Middle frontal gyrus (tissue), 1 donor: ENCODE results near the gene SGCA.

Experiments used
- DNase-seq: peaks from one replicate; pipeline ENCODE4 v3.0.0-alpha.2; 2015; ENCODE audit warnings: low spot score; ENCODE audit errors: extremely low spot score

The SGCA gene

DNA sequence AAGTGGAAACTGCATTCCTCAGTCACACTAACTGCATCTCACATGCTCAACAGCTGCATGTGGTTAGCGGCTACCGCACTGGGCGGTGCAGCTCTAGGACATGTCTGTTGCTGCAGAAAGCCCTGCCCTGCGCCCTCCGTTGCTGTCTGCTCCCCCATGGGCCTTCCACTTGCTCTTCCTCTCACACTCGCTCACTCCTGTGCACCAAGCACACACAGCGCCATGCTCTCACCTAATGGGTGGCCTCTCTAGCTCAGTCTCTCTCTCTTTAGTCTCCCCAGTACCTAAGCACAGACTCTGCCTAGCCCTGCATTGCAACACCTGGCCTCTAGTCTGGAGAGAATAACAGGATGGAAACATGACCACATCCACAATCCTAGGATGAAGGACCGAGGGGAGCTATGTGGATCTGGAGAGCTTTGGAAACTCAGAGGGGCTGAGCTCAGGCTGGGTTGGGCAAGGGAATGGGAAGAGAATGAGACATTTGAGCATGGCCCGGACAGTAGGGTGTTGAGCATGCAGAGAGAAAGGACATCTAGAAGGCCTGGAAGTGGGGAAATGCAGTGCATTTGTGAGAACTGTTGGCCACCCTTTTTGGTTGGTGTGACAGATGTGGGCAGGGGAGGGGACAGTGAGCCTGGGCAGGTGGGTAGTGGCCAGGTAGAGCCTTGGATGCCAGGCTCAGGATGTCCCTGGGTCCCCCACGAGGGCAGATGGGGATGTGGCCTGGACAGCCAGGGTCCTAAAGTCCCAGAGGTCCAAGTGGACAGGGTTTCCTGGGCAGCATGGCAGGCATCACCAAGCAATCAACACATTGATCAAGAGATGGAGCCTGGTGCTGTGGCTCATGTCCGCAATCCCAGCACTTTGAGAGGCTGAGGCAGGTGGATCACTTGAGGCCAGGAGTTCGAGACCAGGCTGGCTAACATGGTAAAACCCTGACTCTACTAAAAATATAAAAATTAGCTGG lies 16.1 kb downstream of the SGCA start:
- no peak for DNase-seq

DNA sequence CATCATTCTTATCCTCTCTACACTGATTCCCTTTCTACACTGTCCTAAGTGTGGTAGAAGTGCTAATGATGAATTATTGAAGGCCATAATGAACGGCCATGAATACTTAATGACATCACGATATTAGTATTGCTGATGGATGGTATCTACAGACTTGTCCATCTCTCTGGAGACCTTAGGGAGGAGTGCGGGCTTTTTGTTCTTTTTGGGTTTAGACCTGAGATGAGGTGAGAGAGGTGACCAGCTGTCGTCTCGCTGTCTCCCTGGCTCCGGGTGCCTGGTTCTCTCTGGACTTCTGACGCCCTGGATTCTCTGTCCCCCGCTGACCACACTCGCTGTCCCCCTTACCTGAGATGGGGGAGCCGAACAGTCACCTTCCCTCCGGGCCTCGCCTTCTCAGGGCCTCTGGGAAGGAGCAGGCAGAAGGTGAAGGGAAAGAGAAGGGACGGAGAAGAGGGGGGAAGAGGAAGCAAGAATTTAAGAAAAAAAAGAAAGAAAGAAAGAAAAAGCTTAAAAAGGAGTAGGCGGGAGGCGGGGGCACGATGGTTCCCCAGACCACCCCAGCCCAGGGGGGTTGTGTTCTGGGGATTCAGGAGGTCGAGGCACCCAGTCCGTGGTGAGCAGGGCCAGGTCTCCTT lies 17.1 kb downstream of the SGCA start:
- DNase-seq, result no peak

DNA sequence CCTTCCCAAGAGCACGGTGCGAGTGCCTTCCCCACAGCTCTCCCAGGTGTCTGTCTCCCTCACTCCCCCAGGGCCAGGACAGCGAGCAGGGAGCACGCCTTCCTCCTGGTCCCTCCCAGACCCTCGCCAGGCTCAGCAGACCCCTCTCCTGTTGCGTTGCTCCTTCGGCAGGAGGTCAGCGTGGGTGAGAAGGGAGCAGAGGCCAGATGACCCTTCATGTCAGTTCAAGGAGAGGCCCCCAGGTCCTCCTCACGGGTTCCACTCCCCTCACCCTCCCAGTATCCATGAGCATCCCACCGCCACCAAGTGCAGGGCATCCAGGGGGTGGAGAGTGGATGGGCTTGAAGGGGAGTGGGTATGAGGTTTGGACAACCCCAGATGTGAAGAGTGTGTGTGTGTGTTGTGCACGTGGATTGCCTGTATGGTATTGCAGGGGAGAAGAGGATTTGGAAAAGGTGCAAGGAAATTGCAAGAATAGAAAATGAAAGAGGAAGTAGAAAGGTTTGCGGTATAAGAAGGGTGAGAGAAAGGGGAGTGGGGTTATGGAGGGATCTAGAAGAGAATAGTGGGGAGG lies 17.7 kb downstream of the SGCA start:
- DNase-seq, result no peak

DNA sequence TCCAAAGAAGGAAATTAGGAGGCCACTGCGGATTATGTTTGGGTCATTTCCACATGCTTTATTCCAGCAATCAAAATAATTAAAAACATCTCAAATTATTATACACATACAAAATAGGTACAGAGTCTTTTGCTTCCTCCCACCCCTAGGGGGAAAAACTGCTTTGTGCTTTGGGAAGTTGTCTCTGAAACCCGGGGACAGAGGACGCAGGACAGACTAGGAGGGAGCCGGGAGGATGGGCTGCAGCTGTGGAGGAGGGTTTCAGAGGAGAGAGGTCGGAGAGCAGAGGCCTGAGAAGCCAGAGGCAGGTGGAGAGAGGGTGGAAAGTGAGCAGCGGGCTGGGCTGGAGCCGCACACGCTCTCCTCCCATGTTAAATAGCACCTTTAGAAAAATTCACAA lies 18.3 kb downstream of the SGCA start:
- no peak for DNase-seq

DNA sequence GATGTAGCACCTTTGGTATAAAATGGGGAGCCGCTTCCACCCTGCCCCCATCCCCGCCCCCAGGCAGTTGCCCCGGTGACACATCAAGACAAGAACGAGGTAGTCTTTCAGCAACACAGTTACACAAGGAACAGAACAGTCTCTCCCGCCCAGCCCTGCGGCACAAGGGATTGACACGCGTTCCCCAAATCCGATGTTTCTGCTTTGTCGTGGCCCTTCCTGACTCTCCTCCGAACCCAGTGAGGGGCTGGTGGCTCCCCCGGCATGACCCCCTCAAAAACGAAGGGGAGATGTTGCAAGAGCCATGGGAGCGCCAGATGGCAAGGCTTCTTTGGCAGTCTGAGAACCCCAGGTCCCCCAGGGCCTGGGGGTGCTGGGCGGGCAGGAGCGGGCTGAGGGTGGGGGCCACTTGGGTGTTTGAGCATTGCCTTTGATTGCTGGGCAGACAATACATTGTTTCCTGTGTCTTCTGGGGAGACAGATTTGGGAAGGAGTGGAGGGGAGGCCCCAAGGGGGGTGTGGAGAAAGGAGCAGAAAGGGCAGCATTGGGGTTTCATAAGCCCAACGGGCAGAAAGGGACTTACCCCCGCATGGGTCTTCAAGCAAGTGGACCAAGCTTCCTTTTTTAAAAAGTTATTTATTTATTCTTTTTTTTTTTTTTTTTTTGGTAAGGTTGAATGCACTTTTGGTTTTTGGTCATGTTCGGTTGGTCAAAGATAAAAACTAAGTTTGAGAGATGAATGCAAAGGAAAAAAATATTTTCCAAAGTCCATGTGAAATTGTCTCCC lies 19.0 kb downstream of the SGCA start:
- no peak for DNase-seq

DNA sequence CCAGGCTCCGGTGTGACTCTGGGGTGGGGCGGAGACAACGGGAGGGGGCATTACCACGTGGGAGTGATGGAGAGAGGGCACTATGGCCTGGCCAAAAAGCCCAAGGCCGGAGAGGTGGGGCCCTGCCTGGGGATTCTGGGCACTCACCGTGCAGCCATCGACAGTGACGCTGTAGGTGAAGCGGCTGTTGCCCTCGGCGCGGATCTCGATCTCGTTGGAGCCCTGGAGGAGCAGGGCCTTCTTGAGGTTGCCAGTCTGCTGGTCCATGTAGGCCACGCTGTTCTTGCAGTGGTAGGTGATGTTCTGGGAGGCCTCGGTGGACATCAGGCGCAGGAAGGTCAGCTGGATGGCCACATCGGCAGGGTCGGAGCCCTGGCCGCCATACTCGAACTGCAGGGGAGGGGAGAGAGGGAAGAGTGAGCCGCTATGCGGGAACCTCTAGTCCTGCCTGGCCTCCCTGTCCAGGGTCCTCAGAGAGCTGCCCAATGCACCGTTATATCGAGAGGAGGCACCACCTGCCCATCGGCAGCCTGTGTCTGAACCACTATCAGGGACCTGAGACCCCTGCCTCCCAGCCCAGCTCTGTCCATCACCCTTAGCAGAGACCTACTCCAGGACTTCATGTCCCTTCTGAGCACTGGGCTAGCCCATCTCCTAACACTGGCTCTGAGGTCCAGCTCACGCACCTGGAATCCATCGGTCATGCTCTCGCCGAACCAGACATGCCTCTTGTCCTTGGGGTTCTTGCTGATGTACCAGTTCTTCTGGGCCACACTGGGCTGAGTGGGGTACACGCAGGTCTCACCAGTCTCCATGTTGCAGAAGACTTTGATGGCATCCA lies 20.0 kb downstream of the SGCA start:
- no peak for DNase-seq

DNA sequence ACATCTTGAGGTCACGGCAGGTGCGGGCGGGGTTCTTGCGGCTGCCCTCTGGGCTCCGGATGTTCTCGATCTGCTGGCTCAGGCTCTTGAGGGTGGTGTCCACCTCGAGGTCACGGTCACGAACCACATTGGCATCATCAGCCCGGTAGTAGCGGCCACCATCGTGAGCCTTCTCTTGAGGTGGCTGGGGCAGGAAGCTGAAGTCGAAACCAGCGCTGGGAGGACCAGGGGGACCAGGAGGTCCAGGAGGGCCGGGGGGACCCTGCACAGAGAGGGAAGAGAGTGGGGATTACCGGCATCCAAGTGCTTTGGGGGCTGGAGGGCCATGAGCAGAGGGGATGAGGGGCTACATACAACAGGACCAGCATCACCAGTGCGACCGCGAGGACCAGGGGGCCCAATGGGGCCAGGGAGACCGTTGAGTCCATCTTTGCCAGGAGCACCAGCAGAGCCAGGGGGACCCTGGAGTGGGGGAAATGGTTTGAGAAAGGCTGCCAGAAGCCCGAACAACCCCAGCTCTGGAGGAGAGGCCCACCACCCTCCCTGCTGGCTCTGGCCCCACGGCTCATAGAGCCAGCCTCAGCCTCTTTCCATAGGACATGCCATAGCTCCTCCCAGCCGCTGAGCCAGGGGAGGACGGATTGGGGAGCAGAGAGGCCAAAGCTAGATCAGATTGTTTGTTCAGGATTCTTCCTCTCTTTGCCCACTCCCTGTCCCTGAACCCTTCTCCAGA lies 21.0 kb downstream of the SGCA start:
- no peak for DNase-seq

DNA sequence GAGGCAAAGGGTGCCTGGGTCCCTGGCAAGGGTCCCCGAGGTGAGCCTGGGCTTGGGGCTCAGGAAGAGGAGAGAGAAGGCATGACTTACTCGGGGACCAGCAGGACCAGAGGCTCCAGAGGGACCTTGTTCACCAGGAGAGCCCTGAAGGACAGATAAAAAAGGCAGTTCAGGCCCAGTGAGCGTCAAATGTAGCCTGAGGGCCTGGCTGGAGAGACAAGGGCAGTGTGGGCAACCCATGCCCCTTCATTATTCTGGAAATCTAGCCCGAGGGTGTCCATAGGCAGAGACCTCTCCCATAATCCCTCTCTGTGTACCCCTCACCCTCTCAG lies 21.6 kb downstream of the SGCA start:
- DNase-seq, result no peak

DNA sequence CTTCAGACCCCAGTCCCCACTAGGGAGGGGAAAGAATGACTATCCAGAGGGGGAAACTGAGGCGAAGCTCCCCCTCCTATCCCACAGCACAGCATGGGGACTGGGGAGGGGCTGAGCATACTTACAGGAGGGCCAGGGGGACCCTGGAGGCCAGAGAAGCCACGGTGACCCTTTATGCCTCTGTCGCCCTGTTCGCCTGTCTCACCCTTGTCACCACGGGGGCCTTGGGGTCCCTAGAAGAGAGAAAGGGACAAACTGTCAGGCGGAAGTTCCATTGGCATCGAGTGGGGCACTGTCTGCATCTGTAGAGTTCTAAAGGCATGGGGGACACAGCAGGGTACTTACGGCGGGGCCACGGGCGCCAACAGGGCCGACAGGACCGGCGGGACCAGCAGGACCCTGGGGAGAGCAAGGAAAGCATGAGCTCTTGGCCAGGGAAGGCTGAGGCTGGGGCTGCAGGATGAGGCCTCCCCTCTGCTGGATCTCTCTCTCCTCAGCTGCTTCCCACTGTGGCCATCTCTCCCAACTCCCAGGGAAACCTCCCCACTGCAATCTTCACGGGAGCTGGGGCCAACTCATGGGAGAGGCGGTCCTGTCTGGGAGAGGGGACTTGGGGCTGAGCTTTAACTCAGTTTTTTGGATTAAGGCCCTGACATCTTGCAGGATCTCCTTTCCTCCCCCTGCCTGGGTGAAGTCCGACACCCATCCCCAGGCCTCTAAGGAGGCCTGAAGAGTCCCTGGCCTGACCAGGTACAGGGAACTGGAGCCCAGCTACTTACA lies 22.1 kb downstream of the SGCA start:
- DNase-seq, result no peak

DNA sequence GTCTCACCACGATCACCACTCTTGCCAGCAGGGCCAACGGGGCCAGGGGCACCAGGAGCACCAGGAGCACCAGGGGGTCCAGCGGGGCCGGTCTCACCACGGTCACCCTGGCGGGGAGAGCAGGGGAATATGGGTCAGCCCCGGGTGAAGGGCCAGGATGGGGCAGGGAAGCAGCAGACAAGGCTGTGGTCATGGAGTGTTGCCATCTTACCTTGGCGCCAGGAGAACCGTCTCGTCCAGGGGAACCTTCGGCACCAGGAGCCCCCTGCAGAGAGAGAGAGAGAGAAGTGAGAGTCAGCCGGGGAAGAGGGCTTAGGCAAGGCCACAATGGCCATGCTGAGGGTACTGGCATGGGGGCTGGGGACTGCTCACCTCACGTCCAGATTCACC lies 22.7 kb downstream of the SGCA start:
- no peak for DNase-seq

DNA sequence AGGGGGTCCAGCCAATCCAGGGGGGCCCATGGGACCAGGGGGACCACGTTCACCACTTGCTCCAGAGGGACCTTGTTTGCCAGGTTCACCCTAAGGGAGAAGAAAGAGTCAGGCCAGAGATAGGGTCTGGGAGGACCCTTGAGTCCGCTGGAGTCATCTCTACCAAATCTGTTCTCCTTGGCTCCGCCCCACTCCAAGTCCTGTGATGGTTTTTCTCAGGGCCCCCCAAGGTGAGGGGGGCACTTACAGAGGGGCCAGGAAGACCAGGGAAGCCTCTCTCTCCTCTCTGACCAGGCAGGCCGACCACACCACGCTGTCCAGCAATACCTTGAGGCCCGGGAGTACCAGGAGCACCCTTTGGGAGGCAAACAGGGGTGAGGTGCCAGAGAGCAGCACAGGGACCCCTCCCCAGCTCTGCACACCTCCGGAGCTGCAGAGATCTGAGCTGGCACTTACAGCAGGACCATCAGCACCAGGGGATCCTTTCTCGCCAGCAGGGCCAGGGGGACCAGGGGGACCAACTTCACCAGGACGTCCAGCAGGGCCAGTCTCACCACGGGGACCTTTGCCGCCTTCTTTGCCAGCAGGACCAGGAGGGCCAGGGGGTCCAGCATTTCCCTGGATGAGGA lies 23.2 kb downstream of the SGCA start:
- DNase-seq, result no peak

DNA sequence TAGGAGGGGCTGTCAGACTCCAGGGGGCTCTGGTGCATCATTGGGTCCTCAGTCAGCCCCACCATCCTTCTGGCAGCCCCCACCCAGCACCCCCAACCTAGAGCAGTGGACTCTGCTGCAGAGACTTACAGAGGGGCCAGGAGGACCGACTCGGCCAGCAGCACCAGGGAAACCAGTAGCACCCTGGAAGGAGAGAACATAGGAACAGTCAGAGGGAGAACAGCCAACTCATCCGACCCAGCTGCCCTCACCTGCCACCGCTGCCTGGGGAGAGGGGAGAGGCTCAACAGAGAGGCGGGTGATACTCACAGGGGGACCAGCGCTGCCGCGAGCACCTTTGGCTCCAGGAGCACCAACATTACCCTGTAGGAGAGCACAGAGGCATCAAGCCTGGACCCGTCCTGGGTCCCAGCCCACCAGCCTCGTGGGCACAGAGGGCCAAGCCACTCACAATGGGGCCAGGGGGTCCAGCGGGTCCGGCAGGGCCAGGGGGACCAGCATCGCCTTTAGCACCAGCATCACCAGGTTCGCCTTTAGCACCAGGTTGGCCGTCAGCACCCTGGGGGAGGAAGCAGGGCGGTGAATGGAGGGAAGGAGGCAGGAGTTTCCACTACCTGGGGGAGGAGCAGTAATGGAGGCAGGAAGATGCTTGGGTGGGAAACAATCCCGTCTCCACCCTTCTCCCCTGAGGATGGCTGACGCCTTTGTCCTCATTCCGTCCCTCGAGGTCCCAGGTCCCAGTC lies 23.9 kb downstream of the SGCA start:
- no peak for DNase-seq

DNA sequence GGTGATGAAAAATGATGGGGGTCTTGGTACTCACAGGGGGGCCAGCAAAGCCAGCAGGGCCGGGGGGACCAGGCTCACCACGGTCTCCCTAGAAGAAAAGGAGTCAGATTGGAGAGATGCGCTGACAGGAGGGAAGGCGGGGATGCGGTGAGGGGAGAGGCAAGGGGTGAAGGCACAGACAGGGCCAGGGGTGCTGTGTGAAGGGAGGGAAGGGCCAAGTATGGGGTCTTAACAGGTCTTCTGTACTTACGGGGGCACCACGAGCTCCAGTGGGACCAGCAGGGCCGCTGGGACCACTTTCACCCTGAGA lies 24.4 kb downstream of the SGCA start:
- no peak for DNase-seq

DNA sequence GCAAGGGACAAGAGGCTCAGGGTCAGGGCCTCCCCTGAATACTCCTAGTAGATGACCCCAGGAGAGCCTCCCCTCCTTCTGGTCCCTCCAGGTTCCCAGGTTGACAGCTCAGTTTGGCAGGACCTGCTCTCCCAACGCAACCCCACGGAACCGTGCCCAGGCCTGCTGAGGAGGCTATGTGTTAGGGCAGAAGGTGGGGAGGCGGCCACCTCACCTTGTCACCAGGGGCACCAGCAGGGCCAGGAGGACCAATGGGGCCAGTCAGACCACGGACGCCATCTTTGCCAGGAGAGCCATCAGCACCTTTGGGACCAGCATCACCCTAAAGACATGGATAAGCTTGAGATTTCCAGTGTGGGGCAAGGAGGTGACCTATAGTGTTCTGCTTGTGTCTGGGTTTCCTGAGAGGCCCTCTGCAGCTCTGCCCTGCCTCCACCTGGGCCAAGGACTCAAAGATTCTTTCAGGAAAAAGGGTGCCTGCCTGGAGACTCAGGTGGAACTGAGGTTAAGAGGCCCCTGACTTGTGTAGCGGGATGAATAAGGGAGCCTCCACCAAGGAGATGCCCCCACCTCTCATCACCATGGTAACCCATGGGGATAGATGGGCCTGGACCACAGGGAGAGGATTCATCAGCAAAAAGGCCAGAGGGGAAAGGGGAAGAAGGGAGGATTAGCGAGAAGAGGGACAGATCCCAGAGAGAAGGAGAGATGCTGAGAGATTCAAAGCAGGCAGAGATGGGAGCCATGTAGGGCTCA lies 25.0 kb downstream of the SGCA start:
- no peak for DNase-seq

DNA sequence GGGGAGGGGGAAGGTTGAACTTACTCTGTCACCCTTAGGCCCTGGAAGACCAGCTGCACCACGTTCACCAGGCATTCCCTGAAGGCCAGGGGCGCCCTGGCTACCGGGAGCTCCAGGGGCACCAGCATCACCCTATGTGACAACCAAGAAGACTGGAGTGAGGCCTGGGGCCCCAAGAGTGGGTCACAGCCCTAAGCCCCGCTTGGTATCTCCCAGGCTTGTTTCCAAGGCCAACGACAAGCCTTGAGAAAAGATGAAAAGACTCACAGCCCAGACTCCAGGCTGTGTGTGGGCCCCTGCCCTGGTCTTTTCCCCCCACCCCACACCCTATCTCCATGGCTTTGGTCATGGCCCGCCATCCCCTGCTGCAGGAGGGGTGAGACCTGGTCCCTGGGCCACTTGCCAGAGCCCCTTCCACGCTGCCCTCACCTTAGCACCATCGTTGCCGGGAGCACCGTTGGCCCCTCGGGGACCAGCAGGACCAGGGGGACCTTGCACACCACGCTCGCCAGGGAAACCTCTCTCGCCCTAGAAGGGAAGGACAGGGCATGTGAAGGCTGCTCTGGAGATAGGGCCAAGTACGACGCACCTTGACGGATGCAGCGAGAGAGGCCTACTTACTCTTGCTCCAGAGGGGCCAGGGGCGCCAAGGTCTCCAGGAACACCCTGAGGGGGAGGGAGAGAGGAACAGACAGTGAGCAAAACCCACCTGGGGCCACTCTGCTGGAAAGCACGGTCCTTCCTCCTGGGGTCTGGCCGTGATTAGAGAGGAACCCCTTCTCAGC lies 25.7 kb downstream of the SGCA start:
- no peak for DNase-seq

DNA sequence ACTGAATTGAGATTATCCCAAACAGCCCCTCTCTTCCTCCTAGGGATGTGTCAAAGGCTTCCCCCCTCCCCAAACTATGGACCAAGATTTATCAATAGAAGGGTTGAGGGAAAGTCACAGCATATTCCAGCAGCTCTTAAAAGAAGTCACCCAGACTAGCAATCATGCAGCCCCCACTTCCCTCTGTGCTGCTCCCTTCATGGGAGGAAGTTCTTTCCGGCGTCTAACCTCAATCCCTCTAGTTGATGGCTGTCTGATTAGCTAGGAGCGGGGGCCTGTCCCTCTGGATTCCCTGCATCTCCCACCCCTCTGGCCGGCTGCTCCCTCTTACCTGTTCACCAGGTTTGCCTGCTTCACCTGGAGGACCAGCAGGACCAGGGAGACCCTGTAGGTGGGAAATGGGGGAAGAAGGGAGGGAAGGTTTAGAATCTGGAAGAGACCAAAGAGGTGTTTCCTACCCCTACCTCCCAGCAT lies 26.4 kb downstream of the SGCA start:
- DNase-seq, result no peak
